Measurements from ENCODE around the gene IL17A. TPM values are rescaled to one million over a fixed set of nuclear protein-coding genes. Genes with fewer than 3 reads are reported as not detected.
"Not testable (repeated sequence)": the region's sequence is repeated elsewhere in the genome, so short reads cannot be mapped to it uniquely, and the experiment has no call there.

IL17A gene
- total and polyA plus RNA-seq, 2 experiments from 2014 or later: not detected

GRCh38 chr6:52164319-52165094 lies 21.7 kb upstream of the IL17A start:
- no peaks in the 10 kb centered on the region for H4K20me1 ChIP-seq (ENCODE audit: insufficient read depth, poor library complexity, severe bottlenecking)
- WGBS (ENCODE audit: low lambda C conversion rate, missing lambda C conversion rate): 70% methylated on average over 3 of the region's 3 CpGs

GRCh38 chr6:52167267-52167666 lies 18.9 kb upstream of the IL17A start:
- Histone ChIP-seq H3K27ac (no peak overlapping the region), H3K79me2 (no peaks in the 10 kb centered on the region), H2AFZ (no peak overlapping the region), H3K4me2 (peak overlapping the region; percentile 27), H3K4me3 (no peak overlapping the region), H4K20me1 (ENCODE audit: insufficient read depth, poor library complexity, severe bottlenecking) (no peaks in the 10 kb centered on the region), H3K36me3 (replicated peaks; ENCODE audit: insufficient read depth, low read depth) (no peaks in the 10 kb centered on the region), H3K9me2 (replicated peaks; ENCODE audit: insufficient read depth) (no peaks in the 10 kb centered on the region), H3K9me3 (ENCODE audit: low read depth) (no peaks in the 10 kb centered on the region), H3K4me1 (ENCODE audit: insufficient read depth) (peaks cover 8% of the 10 kb centered on the region), H3K27me3 (no peaks in the 10 kb centered on the region)
- 91% methylated on average over 1 of the region's 1 CpG for WGBS (ENCODE audit: low lambda C conversion rate, missing lambda C conversion rate)
- TF ChIP-seq CTCF (IDR thresholded peaks at IDR 0.05; ENCODE audit: poor library complexity): no peak
- TF ChIP-seq EZH2 (IDR thresholded peaks at IDR 0.05; ENCODE audit: borderline replicate concordance): no peak
- TF ChIP-seq EZH2phosphoT487 (IDR thresholded peaks at IDR 0.05; ENCODE audit: low read depth, severe bottlenecking, unreplicated experiment): no peak
- no peak for DNase-seq (ENCODE audit: low spot score)

More at GRCh38 chr6:52164319-52165094, 21.7 kb upstream of the IL17A start:
- Histone ChIP-seq H3K79me2 (no peaks in the 10 kb centered on the region), H3K9me3 (ENCODE audit: low read depth) (no peaks in the 10 kb centered on the region), H3K27me3 (no peaks in the 10 kb centered on the region), H3K4me3 (no peak overlapping the region), H2AFZ (no peak overlapping the region), H3K4me2 (no peak overlapping the region), H3K27ac (no peak overlapping the region), H3K36me3 (replicated peaks; ENCODE audit: insufficient read depth, low read depth) (no peaks in the 10 kb centered on the region), H3K4me1 (ENCODE audit: insufficient read depth) (peaks cover 8% of the 10 kb centered on the region), H3K9me2 (replicated peaks; ENCODE audit: insufficient read depth) (no peaks in the 10 kb centered on the region)
- TF ChIP-seq EZH2 (IDR thresholded peaks at IDR 0.05; ENCODE audit: borderline replicate concordance) (no peak), CTCF (IDR thresholded peaks at IDR 0.05; ENCODE audit: poor library complexity) (no peak)
- DNase-seq (ENCODE audit: low spot score): no peak

GRCh38 chr6:52168351-52168750 lies 17.8 kb upstream of the IL17A start:
- not testable (repeated sequence) for H3K4me1 ChIP-seq (ENCODE audit: insufficient read depth); H3K4me2 ChIP-seq; H3K9me2 ChIP-seq (replicated peaks; ENCODE audit: insufficient read depth); H3K36me3 ChIP-seq (replicated peaks; ENCODE audit: insufficient read depth, low read depth); H3K9me3 ChIP-seq (ENCODE audit: low read depth); H3K4me3 ChIP-seq; H3K79me2 ChIP-seq; DNase-seq (ENCODE audit: low spot score); H4K20me1 ChIP-seq (ENCODE audit: insufficient read depth, poor library complexity, severe bottlenecking); H3K27me3 ChIP-seq; H3K27ac ChIP-seq; H2AFZ ChIP-seq
- WGBS (ENCODE audit: low lambda C conversion rate, missing lambda C conversion rate): 35% methylated on average over 3 of the region's 3 CpGs

GRCh38 chr6:52174118-52174517 lies 12.1 kb upstream of the IL17A start:
- no peak for TF ChIP-seq CTCF (IDR thresholded peaks at IDR 0.05; ENCODE audit: poor library complexity)
- no peak for TF ChIP-seq EZH2 (IDR thresholded peaks at IDR 0.05; ENCODE audit: borderline replicate concordance)
- no peak for TF ChIP-seq EZH2phosphoT487 (IDR thresholded peaks at IDR 0.05; ENCODE audit: low read depth, severe bottlenecking, unreplicated experiment)
- H3K9me2 ChIP-seq (replicated peaks; ENCODE audit: insufficient read depth): no peaks in the 10 kb centered on the region
- no peaks in the 10 kb centered on the region for H3K27me3 ChIP-seq
- no peak overlapping the region for H3K4me3 ChIP-seq
- H3K4me1 ChIP-seq (ENCODE audit: insufficient read depth): no peaks in the 10 kb centered on the region
- no peaks in the 10 kb centered on the region for H4K20me1 ChIP-seq (ENCODE audit: insufficient read depth, poor library complexity, severe bottlenecking)
- no peak overlapping the region for H3K4me2 ChIP-seq
- no peaks in the 10 kb centered on the region for H3K79me2 ChIP-seq
- DNase-seq (ENCODE audit: low spot score): no peak
- H3K27ac ChIP-seq: no peak overlapping the region
- no peak overlapping the region for H2AFZ ChIP-seq
- 97% methylated on average over 3 of the region's 3 CpGs for whole genome bisulfite sequencing (ENCODE audit: low lambda C conversion rate, missing lambda C conversion rate)
- H3K36me3 ChIP-seq (replicated peaks; ENCODE audit: insufficient read depth, low read depth): no peaks in the 10 kb centered on the region
- H3K9me3 ChIP-seq (ENCODE audit: low read depth): no peaks in the 10 kb centered on the region
